Panc1 (cell line): ENCODE results near the gene CADPS2.

Source experiments
- CTCF ChIP-seq: fragments of 450-650 bp; IDR thresholded peaks from 2 replicates; pipeline ENCODE4 v1.5.1; 2017; ENCODE audit warnings: mild to moderate bottlenecking
- POLR2AphosphoS5 ChIP-seq: IDR thresholded peaks from 2 replicates; pipeline ENCODE4 v1.6.1; 2012; ENCODE audit warnings: mild to moderate bottlenecking, low read depth, low read length, moderate library complexity
- REST ChIP-seq, 2 experiments: IDR thresholded peaks; 2 replicates each; pipeline ENCODE4 v1.6.1; 2011 to 2012; ENCODE audit warnings: low read depth in 2 of 2, control low read depth in 1 of 2, low read length in 1 of 2, mild to moderate bottlenecking in 1 of 2, moderate library complexity in 1 of 2; ENCODE audit not compliant: insufficient read depth in 1 of 2
- TCF7L2 ChIP-seq: IDR thresholded peaks from 2 replicates; pipeline ENCODE4 v1.6.1; 2011; ENCODE audit warnings: mild to moderate bottlenecking, low read depth, low read length, inconsistent platforms

- TF ChIP-seq CTCF (no peak), TCF7L2 (no peak), POLR2AphosphoS5 (no peak), REST (IDR thresholded peaks at IDR 0.05; ENCODE audit: insufficient read depth in 1 of 2, low read depth in 2 of 2, low read length in 1 of 2) (no peak)
These were observed 56.3 kb downstream of the CADPS2 start for GRCh38 chr7:122829962-122830361.
